MCF 10A (cell line): ENCODE results near the gene CRB2. TPM values are rescaled to one million over a fixed set of nuclear protein-coding genes. Genes with fewer than 3 reads are reported as not detected.

ENCODE experiments used
- Bru-seq: library from RNA; stranded (reverse); fragments of 400-500 nt; gene quantifications from one replicate; lab custom pipeline; 2021; lab: Mats Ljungman, UMichigan
- BruChase-seq, 2 experiments: library from RNA; stranded (reverse); fragments of 400-500 nt; gene quantifications; one replicate each; lab custom pipeline; 2021; lab: Mats Ljungman, UMichigan
- BruUV-seq: library from RNA; stranded (reverse); fragments of 400-500 nt; replicated peaks from 2 replicates; lab custom pipeline; 2021; lab: Mats Ljungman, UMichigan
- CTCF ChIA-PET: fragments of 300-600 bp; sonication (Branson Sonifier 250); formaldehyde crosslinking; extraction: SDS; loops from one replicate; lab custom pipeline; 2021; ENCODE audit warnings: antibody characterized with exemption, inconsistent platforms; lab: Yijun Ruan, JAX
- POLR2A ChIA-PET: fragments of 300-600, 350-650 bp; sonication (Branson Sonifier 250); formaldehyde crosslinking; extraction: SDS; loops from one replicate; lab custom pipeline; 2020; ENCODE audit warnings: antibody characterized with exemption, inconsistent platforms; lab: Yijun Ruan, JAX
- DNase-seq: peaks from one replicate; pipeline ENCODE4 v3.0.0-alpha.2; 2018; ENCODE audit not compliant: unreplicated experiment
- H3K27ac Mint-ChIP-seq: one replicate; pipeline ENCODE4 v1.8.0; 2022; ENCODE audit warnings: mild to moderate bottlenecking, low read depth, mixed read lengths; ENCODE audit not compliant: unreplicated experiment
- H3K27me3 Mint-ChIP-seq: one replicate; pipeline ENCODE4 v1.8.0; 2022; ENCODE audit warnings: mixed read lengths; ENCODE audit not compliant: insufficient read depth, unreplicated experiment
- H3K36me3 Mint-ChIP-seq: one replicate; pipeline ENCODE4 v1.8.0; 2022; ENCODE audit warnings: mild to moderate bottlenecking, moderate library complexity, mixed read lengths; ENCODE audit not compliant: insufficient read depth, unreplicated experiment
- H3K4me1 Mint-ChIP-seq: one replicate; pipeline ENCODE4 v1.8.0; 2022; ENCODE audit warnings: mixed read lengths; ENCODE audit not compliant: insufficient read depth, unreplicated experiment
- H3K4me3 Mint-ChIP-seq: one replicate; pipeline ENCODE4 v1.8.0; 2022; ENCODE audit warnings: mild to moderate bottlenecking, moderate library complexity, mixed read lengths; ENCODE audit not compliant: unreplicated experiment
- H3K9me3 Mint-ChIP-seq: one replicate; pipeline ENCODE4 v1.8.0; 2022; ENCODE audit warnings: mixed read lengths; ENCODE audit not compliant: unreplicated experiment
- CTCF ChIP-seq: fragments of 200-600 bp; IDR thresholded peaks from one replicate; pipeline ENCODE4 v1.8.0; 2022; ENCODE audit warnings: antibody characterized with exemption, mild to moderate bottlenecking; ENCODE audit not compliant: unreplicated experiment
- intact Hi-C: fragments of 100-400 bp; cut with micrococcal nuclease; formaldehyde crosslinking; loops from 2 replicates; pipeline ENCODE4 v1.14.1; 2022
- long read RNA-seq: library from polyadenylated mRNA; stranded (forward); transcript quantifications from one replicate; pipeline ENCODE4 v2.0.0, GENCODE V29; 2022
- total RNA-seq: library from RNA; stranded (reverse); gene quantifications from 2 replicates; pipeline ENCODE4 v1.2.3, GENCODE V29; 2022

CRB2 gene
- total RNA-seq (not detected in 2 replicates), Bru-seq, nascent RNA (not detected), BruChase-seq, experiment 1, labeled RNA remaining after a 6-hour chase (not detected), BruChase-seq, experiment 2, labeled RNA remaining after a 2-hour chase (not detected)
- long read RNA-seq, partial matches to known transcripts: 0 of 1 reads
- long read RNA-seq, other reads (novel, unspliced or antisense): 1 of 1 reads

- Mint-ChIP-seq H3K36me3 (no peaks in the 10 kb centered on the region), H3K27me3 (peaks cover 42% of the 10 kb centered on the region), H3K27ac (no peak within 1 kb of the TSS), H3K4me3 (no peak within 1 kb of the TSS), H3K4me1 (no peaks in the 10 kb centered on the region), H3K9me3 (no peaks in the 10 kb centered on the region)
- BruUV-seq: no TSS peak
- TF ChIP-seq CTCF: no peak
- intact Hi-C loops: no loop called here
- POLR2A ChIA-PET: no interaction called here
- no peak for DNase-seq
- CTCF ChIA-PET: interaction anchor here (0.5 to 1.5 kb wide), 5 partner anchors 30 to 1330 kb away, joined by 3 to 5 read pairs (median 4); no protein-coding TSS in a partner anchor
These were observed at the start of gene CRB2 for GRCh38 chr9:123355761-123356431. Gene CRB2, plus strand, starts transcription at chr9:123356197. Its CDS starts 64 bp downstream, at chr9:123356261.

- Mint-ChIP-seq H3K4me3 (no peak overlapping the region), H3K9me3 (no peaks in the 10 kb centered on the region), H3K27ac (no peak overlapping the region), H3K4me1 (no peaks in the 10 kb centered on the region), H3K27me3 (peaks cover 11% of the 10 kb centered on the region), H3K36me3 (no peaks in the 10 kb centered on the region)
- ChIA-PET CTCF (no interaction called here), POLR2A (no interaction called here)
- intact Hi-C loops: no loop called here
- DNase-seq: peak; percentile 36
- no peak for TF ChIP-seq CTCF
- no TSS peak for BruUV-seq
These were observed 46.4 kb upstream of the CRB2 start for GRCh38 chr9:123309611-123310010.

GRCh38 chr9:123310551-123311249, 45.3 kb upstream of the CRB2 start:
- intact Hi-C loops: no loop called here
- Mint-ChIP-seq H3K27me3 (peaks cover 11% of the 10 kb centered on the region), H3K4me3 (no peak overlapping the region), H3K27ac (no peak overlapping the region), H3K4me1 (no peaks in the 10 kb centered on the region), H3K36me3 (no peaks in the 10 kb centered on the region), H3K9me3 (no peaks in the 10 kb centered on the region)
- TF ChIP-seq CTCF: no peak
- CTCF ChIA-PET: interaction anchor here (0.6 kb wide), 1 partner anchor 19 kb away, joined by 3 read pairs; no protein-coding TSS in a partner anchor
- no TSS peak for BruUV-seq
- DNase-seq: no peak
- POLR2A ChIA-PET: no interaction called here

GRCh38 chr9:123311250-123311752, 44.7 kb upstream of the CRB2 start:
- no peak for DNase-seq
- Mint-ChIP-seq H3K36me3 (no peaks in the 10 kb centered on the region), H3K4me3 (no peak overlapping the region), H3K9me3 (no peaks in the 10 kb centered on the region), H3K4me1 (no peaks in the 10 kb centered on the region), H3K27me3 (peaks cover 11% of the 10 kb centered on the region), H3K27ac (no peak overlapping the region)
- BruUV-seq: no TSS peak
- ChIA-PET CTCF (no interaction called here), POLR2A (no interaction called here)
- intact Hi-C loops: no loop called here
- TF ChIP-seq CTCF: no peak
